Heart left ventricle (tissue), 13 donors: ENCODE results near the gene ARHGAP31.

Experiments
- CTCF ChIP-seq, 12 donors: fragments of 200-600 bp; sonication (generic) in 4 of 12; IDR thresholded peaks; one replicate each; pipeline versions ENCODE4 v1.5.0 to v1.8.0; 2018 to 2022; ENCODE audit warnings: antibody characterized with exemption in 12 of 12, mild to moderate bottlenecking in 5 of 12
- POLR2A ChIP-seq, 2 donors: fragments of 450-650 bp; IDR thresholded peaks; one replicate each; pipeline ENCODE4 v1.6.1; 2017; ENCODE audit warnings: antibody characterized with exemption in 2 of 2, mild to moderate bottlenecking in 2 of 2, moderate library complexity in 2 of 2
- donor health status: ischemic (EF 13 %, LVEDD 7.1; RV severe dilation, severe dysfunction).
- donor health status: DM: no; HTN: yes; CAD: no.
- donor health status: DM: no; HTN: no; CAD: no.
- donor health status: ischemic (EF 25% LVEDD 6.9; RV normal size, moderate dysfunction).
- donor health status: ischemic (EF 25% LVEDD 5.7; RV mildly dilated, moderate dysfunction).
- donor health status: ischemic (EF 35%, LVEDD 5.7; RV mildly dilated, moderate dysfunction).
- donor health status: nonischemic (EF 11% LVEDD 7.7; RV severe dilation, severe dysfunction).
- donor health status: DM: yes; HTN: yes; CAD: no.
- donor health status: PGD.
- donor health status: ischemic (EF 29% LVEDD 5.4; RV normal size, mild dysfunction).
- donor health status: nonischemic (EF 23%, LVEDD 6.1; RV moderate dilation, normal function).

GRCh38 chr3:119311081-119311925 lies 17.1 kb downstream of the ARHGAP31 start:
- no peak for TF ChIP-seq CTCF (IDR thresholded peaks at IDR 0.05)
- no peak for TF ChIP-seq POLR2A (IDR thresholded peaks at IDR 0.05)
